ENCODE results near the gene ANXA3.

ANXA3 gene

DNA sequence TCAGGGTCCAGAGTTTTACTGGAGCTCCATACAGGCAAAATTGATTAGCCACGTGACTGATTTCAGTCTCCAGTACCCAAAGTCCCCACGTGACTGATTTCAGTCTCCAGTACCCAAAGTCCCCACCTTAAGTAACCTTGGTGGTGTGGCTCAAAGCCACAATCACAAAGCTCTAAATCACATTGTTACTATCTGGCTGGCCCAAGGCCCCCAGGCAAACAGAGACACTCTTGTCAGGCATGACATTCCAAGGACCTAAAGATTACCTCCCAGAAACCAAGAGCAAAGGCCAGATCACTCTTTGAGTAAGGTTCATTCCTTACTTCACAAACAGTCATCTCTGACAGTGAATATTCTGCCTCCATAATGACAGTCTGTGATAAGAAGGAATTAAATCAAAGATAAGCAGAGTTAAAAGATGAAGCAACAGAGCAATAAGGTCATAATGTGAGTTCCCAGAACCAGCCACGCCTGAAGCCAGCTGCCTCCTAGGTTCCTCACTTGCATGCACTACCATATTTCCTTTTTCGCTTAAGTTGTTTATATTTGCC, 78.5 kb downstream of the ANXA3 start:
- Mint-ChIP-seq H3K27ac (ENCODE audit: low read depth) (no peak overlapping the region), H3K4me3 (no peak overlapping the region), H3K9me3 (no peaks in the 10 kb centered on the region), H3K27me3 (peaks cover under 1% of the 10 kb centered on the region), H3K4me1 (no peaks in the 10 kb centered on the region), H3K36me3 (ENCODE audit: insufficient read depth) (peaks cover 2% of the 10 kb centered on the region)
- ATAC-seq (replicated peaks; ENCODE audit: extremely low read depth, poor library complexity, severe bottlenecking) (peak; percentile 28), DNase-seq (ENCODE audit: low spot score in 2 of 2) (no peak)

DNA sequence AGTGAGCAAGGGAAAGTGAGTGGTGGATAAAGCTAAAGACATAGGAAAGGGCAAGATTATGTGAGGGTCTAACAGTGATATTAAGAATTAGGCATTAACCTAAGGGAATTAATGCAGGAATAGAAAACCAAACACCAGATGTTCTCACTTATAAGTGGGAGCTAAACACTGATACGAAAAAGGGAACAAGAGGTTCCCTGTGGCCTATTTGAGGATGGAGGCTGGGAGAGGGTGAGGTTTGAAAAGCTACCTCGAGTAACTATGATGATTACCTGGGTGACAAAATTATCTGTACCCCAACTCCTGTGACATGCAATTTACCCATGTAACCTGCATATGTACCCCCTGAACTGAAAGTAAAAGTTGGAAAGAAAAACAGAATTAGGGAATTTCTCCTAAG, 79.0 kb downstream of the ANXA3 start:
- peaks cover 2% of the 10 kb centered on the region for H3K36me3 Mint-ChIP-seq (ENCODE audit: insufficient read depth)
- ATAC-seq (replicated peaks; ENCODE audit: extremely low read depth, poor library complexity, severe bottlenecking): no peak
- no peaks in the 10 kb centered on the region for H3K4me1 Mint-ChIP-seq
- H3K27ac Mint-ChIP-seq (ENCODE audit: low read depth): no peak overlapping the region
- H3K9me3 Mint-ChIP-seq: no peaks in the 10 kb centered on the region
- H3K4me3 Mint-ChIP-seq: no peak overlapping the region
- no peak for DNase-seq (ENCODE audit: low spot score in 2 of 2)
- no peaks in the 10 kb centered on the region for H3K27me3 Mint-ChIP-seq

DNA sequence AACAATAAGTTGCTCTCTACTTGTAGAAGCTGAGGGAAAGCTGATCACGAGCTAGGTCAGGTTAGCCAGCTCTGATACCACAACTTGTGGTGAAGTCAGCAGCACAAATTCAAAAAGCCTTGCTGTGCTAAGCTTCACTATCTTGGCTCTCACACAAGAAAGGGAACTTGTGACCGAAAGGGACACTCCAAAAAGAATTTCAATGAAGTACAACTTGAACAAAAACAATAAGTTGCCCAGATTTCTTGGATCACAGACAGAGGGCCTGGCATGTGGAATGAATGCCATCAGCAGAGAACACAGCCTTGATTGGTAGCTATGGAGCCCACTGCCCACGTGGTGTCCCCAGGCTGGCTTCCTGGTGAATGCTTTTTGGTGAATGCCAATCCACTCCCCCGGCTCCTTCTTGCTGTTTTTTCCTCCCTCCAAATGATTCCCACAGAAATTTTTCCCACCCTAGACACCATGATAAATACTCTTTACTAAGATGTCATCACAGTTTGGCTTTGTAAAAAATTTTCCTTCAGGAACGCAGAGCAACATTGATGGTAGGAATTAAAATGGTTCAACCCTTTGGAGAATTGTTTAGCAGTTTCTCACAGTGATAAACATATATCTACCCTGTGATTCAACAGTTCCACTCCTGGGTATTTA, 82.6 kb downstream of the ANXA3 start:
- H3K27me3 Mint-ChIP-seq: no peaks in the 10 kb centered on the region
- no peak overlapping the region for H3K27ac Mint-ChIP-seq (ENCODE audit: low read depth)
- no peak for ATAC-seq (replicated peaks; ENCODE audit: extremely low read depth, poor library complexity, severe bottlenecking)
- peaks cover 2% of the 10 kb centered on the region for H3K36me3 Mint-ChIP-seq (ENCODE audit: insufficient read depth)
- H3K9me3 Mint-ChIP-seq: no peaks in the 10 kb centered on the region
- H3K4me1 Mint-ChIP-seq: no peaks in the 10 kb centered on the region
- no peak for DNase-seq (ENCODE audit: low spot score in 2 of 2)
- no peak overlapping the region for H3K4me3 Mint-ChIP-seq

DNA sequence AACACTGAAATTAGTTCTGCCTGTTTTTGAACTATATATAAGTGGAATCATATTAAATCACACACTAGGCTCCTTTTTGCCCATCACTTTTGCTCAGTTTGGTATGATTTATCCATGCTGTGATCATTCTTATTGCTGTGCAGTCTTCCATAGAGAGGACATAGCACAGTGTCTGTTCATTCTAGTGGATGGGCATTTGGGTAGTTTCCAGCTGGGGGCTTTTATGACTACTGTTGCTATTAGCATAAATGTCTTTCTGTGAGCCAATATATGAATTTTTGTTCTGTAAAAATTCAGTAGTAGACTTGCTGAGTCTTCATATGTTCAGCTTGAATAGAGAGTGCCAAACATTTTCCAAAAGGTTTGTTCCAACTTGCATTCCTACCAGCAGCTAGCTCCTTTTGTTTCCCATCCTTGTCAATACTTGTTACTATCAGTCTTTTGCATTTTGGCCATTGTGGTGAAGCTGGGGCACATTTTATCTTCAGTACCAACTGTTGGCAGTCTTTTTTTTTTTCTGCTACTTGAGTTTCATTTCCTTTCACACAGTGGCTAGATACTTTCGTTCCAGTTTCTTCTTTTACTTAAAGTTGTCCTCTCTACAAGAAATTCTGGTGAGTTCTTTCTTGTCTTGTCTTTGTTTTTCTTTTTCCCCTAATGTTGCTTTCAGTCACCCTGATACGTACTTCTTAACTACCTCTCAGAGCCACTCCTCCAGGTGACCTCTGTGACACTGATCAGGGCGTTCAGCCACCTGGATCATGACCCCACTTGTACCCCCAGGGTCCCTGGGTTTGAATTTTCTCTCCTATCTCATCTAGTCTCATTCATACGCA, 87.0 kb downstream of the ANXA3 start:
- ATAC-seq (replicated peaks; ENCODE audit: extremely low read depth, poor library complexity, severe bottlenecking) (no peak), DNase-seq (ENCODE audit: low spot score in 2 of 2) (no peak)
- Mint-ChIP-seq H3K4me3 (no peak overlapping the region), H3K27ac (ENCODE audit: low read depth) (no peak overlapping the region), H3K27me3 (peaks cover 10% of the 10 kb centered on the region), H3K9me3 (no peaks in the 10 kb centered on the region), H3K36me3 (ENCODE audit: insufficient read depth) (no peaks in the 10 kb centered on the region), H3K4me1 (no peaks in the 10 kb centered on the region)

DNA sequence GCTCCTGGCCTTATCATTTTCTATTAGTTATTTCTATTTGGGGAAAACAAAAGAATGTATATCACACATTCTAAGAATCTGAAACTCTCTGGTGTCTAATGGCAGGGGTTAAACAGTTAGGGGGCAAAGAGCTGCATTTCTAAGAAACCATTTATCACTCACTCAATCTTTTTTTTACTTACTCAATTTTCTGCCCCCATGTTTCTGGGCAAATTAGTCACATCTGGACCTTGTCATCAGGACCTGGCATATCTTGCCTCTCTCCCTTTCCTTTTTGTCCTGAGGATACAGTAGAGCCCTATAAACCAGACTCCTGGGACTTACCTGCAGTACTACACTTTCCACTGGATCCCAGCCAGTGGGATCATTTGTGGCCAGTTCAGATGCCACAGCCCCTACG, 89.1 kb downstream of the ANXA3 start:
- H3K4me3 Mint-ChIP-seq: no peak overlapping the region
- H3K36me3 Mint-ChIP-seq (ENCODE audit: insufficient read depth): no peaks in the 10 kb centered on the region
- no peaks in the 10 kb centered on the region for H3K9me3 Mint-ChIP-seq
- no peaks in the 10 kb centered on the region for H3K4me1 Mint-ChIP-seq
- H3K27ac Mint-ChIP-seq (ENCODE audit: low read depth): no peak overlapping the region
- DNase-seq (ENCODE audit: low spot score in 2 of 2) (no peak), ATAC-seq (replicated peaks; ENCODE audit: extremely low read depth, poor library complexity, severe bottlenecking) (no peak)
- peaks cover 10% of the 10 kb centered on the region for H3K27me3 Mint-ChIP-seq

DNA sequence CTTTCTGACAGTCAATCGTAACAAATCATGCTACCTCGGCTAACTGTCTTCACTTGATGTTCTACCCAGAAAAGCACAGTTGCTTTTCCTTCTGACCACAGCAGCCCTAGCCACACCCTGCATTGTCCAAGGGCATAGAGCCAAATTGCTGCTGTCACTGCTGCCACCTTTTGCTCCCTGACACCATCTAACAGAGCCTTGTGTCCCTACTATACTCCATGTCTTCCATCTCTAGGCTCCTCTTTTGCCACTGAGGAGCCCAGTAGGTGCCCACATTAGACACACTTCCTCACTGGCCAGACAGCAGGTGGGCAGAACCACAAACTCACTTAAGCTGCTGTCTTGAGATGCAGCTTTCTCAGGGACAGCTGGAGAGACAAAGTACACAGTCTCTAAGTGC, 91.4 kb downstream of the ANXA3 start:
- no peak for ATAC-seq (replicated peaks; ENCODE audit: extremely low read depth, poor library complexity, severe bottlenecking)
- DNase-seq (ENCODE audit: low spot score in 2 of 2): no peak

DNA sequence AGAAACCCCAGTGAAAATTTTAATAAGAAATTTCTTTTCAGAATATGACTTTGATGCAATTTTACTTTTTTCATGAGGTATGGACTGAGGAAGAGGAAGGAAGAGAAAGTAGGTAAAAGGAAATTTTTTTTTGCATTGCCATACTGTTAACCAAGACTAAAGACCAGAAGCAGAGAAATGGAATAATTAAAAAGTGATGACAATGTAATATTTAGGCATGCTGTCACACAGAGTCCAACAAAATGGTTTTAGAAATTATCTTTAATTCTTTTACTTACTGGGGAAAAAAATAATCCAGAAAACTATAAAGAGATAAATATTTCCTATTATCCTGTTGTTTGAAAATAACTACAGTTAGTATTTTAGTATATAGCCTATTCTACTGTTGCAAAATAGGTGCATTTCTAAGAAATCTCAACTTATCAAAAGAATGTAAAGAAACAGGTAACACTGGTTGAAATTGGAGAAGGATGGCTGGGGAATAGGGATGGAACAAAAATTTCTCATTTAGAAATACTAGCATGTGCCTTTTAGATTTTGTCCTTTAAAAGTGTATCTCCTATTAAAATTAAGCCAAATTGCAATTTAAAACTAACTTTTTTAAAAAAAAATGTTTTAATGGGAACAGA, 92.6 kb downstream of the ANXA3 start:
- no peaks in the 10 kb centered on the region for H3K9me3 Mint-ChIP-seq
- H3K4me1 Mint-ChIP-seq: no peaks in the 10 kb centered on the region
- no peak for DNase-seq (ENCODE audit: low spot score in 2 of 2)
- H3K4me3 Mint-ChIP-seq: no peak overlapping the region
- H3K36me3 Mint-ChIP-seq (ENCODE audit: insufficient read depth): no peaks in the 10 kb centered on the region
- ATAC-seq (replicated peaks; ENCODE audit: extremely low read depth, poor library complexity, severe bottlenecking): no peak
- H3K27me3 Mint-ChIP-seq: peaks cover 10% of the 10 kb centered on the region
- no peak overlapping the region for H3K27ac Mint-ChIP-seq (ENCODE audit: low read depth)

More for the DNA sequence above, 91.4 kb downstream of the ANXA3 start:
- Mint-ChIP-seq H3K36me3 (ENCODE audit: insufficient read depth) (no peaks in the 10 kb centered on the region), H3K4me1 (no peaks in the 10 kb centered on the region), H3K27me3 (peaks cover 10% of the 10 kb centered on the region), H3K4me3 (no peak overlapping the region), H3K9me3 (no peaks in the 10 kb centered on the region), H3K27ac (ENCODE audit: low read depth) (no peak overlapping the region)

DNA sequence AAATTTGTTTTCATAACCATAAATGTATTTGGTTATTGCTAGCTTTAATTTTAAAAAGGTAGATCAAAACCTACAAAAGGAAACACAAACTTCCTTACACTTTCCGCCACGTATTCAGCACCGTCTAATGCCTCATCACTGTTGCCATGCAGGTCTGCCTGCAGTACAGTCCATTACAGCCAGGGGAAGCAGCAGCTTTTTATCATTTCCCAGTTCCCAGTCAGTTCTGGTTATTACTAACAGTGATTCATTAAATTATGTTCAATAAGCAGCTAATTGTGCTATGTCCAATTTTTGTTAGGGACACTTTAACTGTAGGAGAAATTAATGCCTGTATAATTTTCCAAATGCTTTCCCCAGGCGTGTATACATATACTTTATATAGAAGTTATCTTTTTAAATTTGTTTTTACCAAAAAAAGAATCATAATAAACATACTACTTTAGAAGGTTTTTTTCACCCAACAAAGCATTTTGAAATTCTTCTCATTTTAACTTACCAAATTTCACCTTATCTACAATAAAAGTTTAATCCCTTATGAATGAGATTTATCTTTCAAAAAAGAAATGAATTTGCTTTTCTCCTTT, 93.3 kb downstream of the ANXA3 start:
- H3K27ac Mint-ChIP-seq (ENCODE audit: low read depth): no peak overlapping the region
- peaks cover 14% of the 10 kb centered on the region for H3K27me3 Mint-ChIP-seq
- ATAC-seq (replicated peaks; ENCODE audit: extremely low read depth, poor library complexity, severe bottlenecking): peak; percentile 83
- H3K4me1 Mint-ChIP-seq: no peaks in the 10 kb centered on the region
- no peaks in the 10 kb centered on the region for H3K9me3 Mint-ChIP-seq
- H3K36me3 Mint-ChIP-seq (ENCODE audit: insufficient read depth): no peaks in the 10 kb centered on the region
- no peak overlapping the region for H3K4me3 Mint-ChIP-seq
- peak in 1 of 2 donors; percentile 15 for DNase-seq (ENCODE audit: low spot score in 2 of 2)

DNA sequence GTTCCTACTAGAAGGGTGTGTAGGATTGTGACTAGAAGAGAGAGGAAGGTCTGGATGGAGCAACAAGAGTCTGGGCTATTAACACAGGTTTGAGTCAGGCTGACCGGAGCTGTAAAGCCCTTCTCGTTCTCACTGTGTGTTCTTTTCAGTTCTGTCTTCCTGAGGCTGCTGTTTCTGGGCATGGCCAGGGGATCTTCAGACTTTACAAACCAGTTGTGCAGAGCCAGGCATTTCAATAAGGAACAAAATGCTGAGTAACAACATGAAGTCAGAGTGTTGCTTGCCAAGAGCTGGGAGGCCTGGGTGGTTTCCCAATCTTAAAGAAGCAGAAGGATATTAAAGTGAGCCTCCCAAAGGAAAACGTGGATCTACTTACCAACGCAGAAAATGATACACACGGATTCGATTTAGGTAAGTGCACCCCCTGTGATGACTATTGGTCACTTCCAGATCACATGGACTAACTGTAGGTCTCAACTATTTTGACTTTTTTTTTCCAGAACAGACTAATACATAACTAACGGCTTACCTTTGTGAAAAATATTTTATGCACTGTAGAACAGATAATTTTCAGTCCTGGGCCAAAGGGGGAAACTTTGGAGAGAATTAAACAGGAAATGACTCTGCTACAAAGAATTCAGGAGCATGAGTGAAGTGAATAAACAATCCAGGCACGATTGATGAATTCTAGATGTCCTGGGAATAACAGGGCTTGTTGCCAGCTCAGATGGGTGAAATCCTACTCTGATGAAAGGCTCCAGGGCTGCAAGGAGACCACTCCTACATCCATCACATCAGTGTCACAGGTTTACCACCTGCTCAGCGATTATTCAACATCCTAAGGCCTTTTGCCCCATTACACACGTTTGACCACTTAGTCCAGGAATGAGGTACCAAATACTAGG, 94.5 kb downstream of the ANXA3 start:
- Mint-ChIP-seq H3K4me3 (no peak overlapping the region), H3K9me3 (no peaks in the 10 kb centered on the region), H3K27me3 (peaks cover 26% of the 10 kb centered on the region), H3K36me3 (ENCODE audit: insufficient read depth) (no peaks in the 10 kb centered on the region), H3K27ac (ENCODE audit: low read depth) (no peak overlapping the region), H3K4me1 (no peaks in the 10 kb centered on the region)
- DNase-seq (ENCODE audit: low spot score in 2 of 2) (no peak), ATAC-seq (replicated peaks; ENCODE audit: extremely low read depth, poor library complexity, severe bottlenecking) (no peak)

DNA sequence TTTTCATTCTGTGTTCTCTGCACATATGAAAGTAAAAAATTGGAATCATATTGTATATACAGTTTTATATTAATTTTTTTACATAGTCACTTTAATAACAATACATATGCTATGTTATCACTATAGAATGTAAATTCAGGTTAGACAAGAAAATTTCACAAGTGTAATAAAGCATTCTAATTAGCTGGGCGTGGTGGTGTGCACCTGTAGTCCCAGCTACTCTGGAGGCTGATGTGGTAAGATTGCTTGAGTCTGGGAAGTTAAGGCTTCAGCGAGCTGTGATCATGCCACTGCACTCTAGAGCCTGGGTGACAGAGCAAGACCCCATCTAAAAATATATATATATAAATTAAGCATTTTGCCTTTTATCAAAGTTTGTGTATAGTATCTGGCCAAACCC, 95.7 kb downstream of the ANXA3 start:
- ATAC-seq (replicated peaks; ENCODE audit: extremely low read depth, poor library complexity, severe bottlenecking) (no peak), DNase-seq (ENCODE audit: low spot score in 2 of 2) (no peak)
- Mint-ChIP-seq H3K27ac (ENCODE audit: low read depth) (no peak overlapping the region), H3K27me3 (peaks cover 26% of the 10 kb centered on the region), H3K4me3 (no peak overlapping the region), H3K4me1 (no peaks in the 10 kb centered on the region), H3K36me3 (ENCODE audit: insufficient read depth) (no peaks in the 10 kb centered on the region), H3K9me3 (no peaks in the 10 kb centered on the region)

DNA sequence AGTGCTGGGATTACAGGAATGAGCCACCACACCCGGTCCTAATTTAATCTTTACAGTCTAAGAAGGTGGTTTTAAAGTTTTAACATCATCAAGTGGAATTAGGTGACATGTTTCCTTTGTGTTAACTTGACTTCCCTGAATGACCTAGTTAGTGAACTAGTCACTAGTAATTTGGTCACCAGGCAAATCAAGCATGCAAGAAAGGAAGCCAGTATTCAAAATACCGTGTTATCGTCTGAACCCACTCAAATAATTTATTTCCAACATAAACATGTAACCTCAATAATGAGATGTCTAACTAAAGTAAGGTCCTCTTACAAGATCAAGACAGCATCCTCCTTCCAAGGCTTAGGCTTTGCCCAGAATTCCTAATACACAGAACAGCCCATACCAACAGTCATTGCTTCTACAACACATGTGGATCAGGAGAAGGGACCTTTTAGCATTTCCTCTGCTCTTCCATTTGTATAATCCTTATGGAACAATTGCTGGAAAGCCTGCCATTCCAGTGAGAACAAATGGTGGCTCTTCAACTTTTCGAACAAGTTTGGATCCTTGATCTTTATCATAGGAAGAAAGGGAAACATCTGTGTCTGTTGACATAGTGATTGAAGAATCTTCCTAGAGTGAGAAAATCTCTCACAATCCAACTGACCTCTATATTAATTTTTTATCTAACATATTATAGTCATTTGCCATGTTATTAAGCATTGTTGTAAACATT, 97.2 kb downstream of the ANXA3 start:
- Mint-ChIP-seq H3K27me3 (peaks cover 16% of the 10 kb centered on the region), H3K27ac (ENCODE audit: low read depth) (no peak overlapping the region), H3K36me3 (ENCODE audit: insufficient read depth) (no peaks in the 10 kb centered on the region), H3K4me1 (no peaks in the 10 kb centered on the region), H3K4me3 (no peak overlapping the region), H3K9me3 (no peaks in the 10 kb centered on the region)
- ATAC-seq (replicated peaks; ENCODE audit: extremely low read depth, poor library complexity, severe bottlenecking): no peak
- no peak for DNase-seq (ENCODE audit: low spot score in 2 of 2)
